Activated CD8-positive, alpha-beta memory T cell treated with anti-CD3 and anti-CD28 coated beads, Interleukin-2, amount 10 ng/mL, durations not matched to agents 7 days and 5 days (primary cell): Measurements from ENCODE around the gene FAN1. TPM values are rescaled to one million over a fixed set of nuclear protein-coding genes. Genes with fewer than 3 reads are reported as not detected.

Experiments
- ATAC-seq: fragments of 150-1000 bp; cut with Tn5 transposase; one replicate; pipeline ENCODE4 v1.10.0; 2021; ENCODE audit warnings: moderate library complexity
- CTCF ChIA-PET: fragments of 350-600 bp; sonication (Branson Sonifier 250); formaldehyde crosslinking; loops from one replicate; lab custom pipeline; 2021; ENCODE audit warnings: antibody characterized with exemption; lab: Charles Lee
- DNase-seq: peaks from one replicate; pipeline ENCODE4 v3.0.0-alpha.2; 2020
- H3K27ac Mint-ChIP-seq: one replicate; pipeline ENCODE4 v1.8.0; 2021; ENCODE audit warnings: mild to moderate bottlenecking, mixed read lengths
- H3K27me3 Mint-ChIP-seq: one replicate; pipeline ENCODE4 v1.8.0; 2021; ENCODE audit warnings: mixed read lengths
- H3K36me3 Mint-ChIP-seq: one replicate; pipeline ENCODE4 v1.8.0; 2021; ENCODE audit warnings: mild to moderate bottlenecking, mixed read lengths
- H3K4me1 Mint-ChIP-seq: one replicate; pipeline ENCODE4 v1.8.0; 2021; ENCODE audit warnings: mixed read lengths
- H3K4me3 Mint-ChIP-seq: one replicate; pipeline ENCODE4 v1.8.0; 2021; ENCODE audit warnings: mild to moderate bottlenecking, moderate library complexity, mixed read lengths
- H3K9me3 Mint-ChIP-seq: one replicate; pipeline ENCODE4 v1.8.0; 2022; ENCODE audit warnings: low read depth, mixed read lengths
- total RNA-seq, 2 experiments: library from RNA; stranded (reverse); gene quantifications; one replicate each; pipeline ENCODE4 v1.2.3, GENCODE V29; 2021

FAN1 gene
- total RNA-seq, 2 experiments from 2014 or later, result 14.8 to 16.9 TPM

GRCh38 chr15:30984542-30984941 lies 80.8 kb downstream of the FAN1 start:
- DNase-seq, result no peak
- H3K9me3 Mint-ChIP-seq, result no peaks in the 10 kb centered on the region
- H3K4me1 Mint-ChIP-seq, result peaks cover 29% of the 10 kb centered on the region
- no peak overlapping the region for H3K27ac Mint-ChIP-seq
- CTCF ChIA-PET, result interaction anchor here (1.3 kb wide), 1 partner anchor 80 kb away, joined by 3 read pairs; the partner anchor contains the start of gene FAN1
- no peak overlapping the region for H3K4me3 Mint-ChIP-seq
- peaks cover 30% of the 10 kb centered on the region for H3K36me3 Mint-ChIP-seq
- no peaks in the 10 kb centered on the region for H3K27me3 Mint-ChIP-seq
- no peak for ATAC-seq

DNA sequence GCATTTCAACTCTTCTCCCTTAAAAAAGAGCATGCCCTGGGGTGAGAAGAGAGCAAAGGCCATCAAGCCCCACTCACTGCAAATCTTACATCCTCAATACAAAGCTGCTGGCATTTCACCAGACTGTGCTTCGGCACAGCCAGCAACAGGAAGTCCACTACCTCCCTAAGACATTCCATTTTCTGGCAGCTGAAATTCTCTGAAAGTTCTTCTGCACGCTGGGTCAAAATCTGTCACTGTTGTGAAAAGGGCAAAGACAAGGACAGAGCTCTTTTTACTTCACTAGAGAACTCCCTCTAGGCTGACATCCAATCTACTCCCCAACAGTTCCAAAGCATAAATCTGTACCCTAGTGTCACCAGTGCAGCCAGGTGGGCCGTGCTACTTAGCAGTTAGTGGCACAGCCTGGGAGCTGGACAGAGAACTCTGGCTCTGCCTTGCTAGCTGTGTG lies 81.4 kb downstream of the FAN1 start:
- DNase-seq (no peak), ATAC-seq (no peak)
- H3K4me3 Mint-ChIP-seq, result no peak overlapping the region
- H3K27me3 Mint-ChIP-seq, result no peaks in the 10 kb centered on the region
- CTCF ChIA-PET, result interaction anchor here (1.3 kb wide), 1 partner anchor 81 kb away, joined by 3 read pairs; the partner anchor contains the start of gene FAN1
- H3K27ac Mint-ChIP-seq, result no peak overlapping the region
- H3K4me1 Mint-ChIP-seq, result peaks cover 28% of the 10 kb centered on the region
- no peaks in the 10 kb centered on the region for H3K9me3 Mint-ChIP-seq
- H3K36me3 Mint-ChIP-seq, result peaks cover 24% of the 10 kb centered on the region

GRCh38 chr15:30990036-30990435 lies 86.3 kb downstream of the FAN1 start:
- Mint-ChIP-seq H3K4me1 (peaks cover 30% of the 10 kb centered on the region), H3K27ac (peak overlapping the region; percentile 92), H3K36me3 (peaks cover 10% of the 10 kb centered on the region), H3K4me3 (peak overlapping the region; percentile 93), H3K27me3 (no peaks in the 10 kb centered on the region), H3K9me3 (no peaks in the 10 kb centered on the region)
- CTCF ChIA-PET, result no interaction called here
- no peak for ATAC-seq
- DNase-seq, result no peak

DNA sequence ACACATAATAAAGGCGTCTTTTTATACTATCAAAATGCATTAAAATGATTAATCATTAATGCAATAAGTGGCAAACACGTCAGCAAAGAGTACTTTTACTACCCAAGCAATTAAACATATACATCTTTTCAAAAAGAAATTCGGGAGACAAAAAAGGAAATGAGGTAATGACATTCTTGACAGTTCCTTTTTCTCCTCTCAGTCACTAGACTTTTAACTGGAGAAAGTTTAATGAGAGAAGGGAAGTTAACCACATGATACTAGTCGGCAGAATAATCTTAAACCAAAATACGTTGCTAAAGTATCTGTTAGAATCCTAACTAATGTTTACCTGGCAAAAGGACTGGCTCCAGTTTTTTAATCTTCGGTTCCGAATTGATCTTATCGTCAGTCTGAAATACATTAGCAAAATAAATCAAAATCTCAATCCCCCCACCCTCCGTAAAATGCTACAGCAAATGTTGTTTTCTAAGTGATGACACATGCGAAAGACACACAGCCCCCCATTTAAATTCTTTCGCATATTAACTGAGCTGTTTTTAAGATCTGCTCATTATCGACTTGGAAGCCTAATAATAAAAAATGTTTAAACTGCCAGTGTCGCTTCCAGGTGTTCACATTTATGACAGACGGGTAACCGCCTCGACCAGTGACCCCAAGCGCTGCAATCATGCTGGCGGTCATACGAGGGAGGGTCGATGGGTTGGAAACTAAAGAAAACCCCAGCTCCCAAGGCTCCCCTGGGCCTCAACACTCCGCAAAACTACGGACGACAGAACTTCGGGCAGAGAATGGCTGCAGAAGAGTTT lies 86.9 kb downstream of the FAN1 start:
- no peaks in the 10 kb centered on the region for H3K9me3 Mint-ChIP-seq
- CTCF ChIA-PET, result no interaction called here
- H3K27ac Mint-ChIP-seq, result peak overlapping the region; percentile 92
- ATAC-seq, result no peak
- peak overlapping the region; percentile 93 for H3K4me3 Mint-ChIP-seq
- H3K4me1 Mint-ChIP-seq, result peaks cover 27% of the 10 kb centered on the region
- peaks cover 1% of the 10 kb centered on the region for H3K27me3 Mint-ChIP-seq
- no peak for DNase-seq
- peaks cover 10% of the 10 kb centered on the region for H3K36me3 Mint-ChIP-seq

GRCh38 chr15:30991255-30992235 lies 87.8 kb downstream of the FAN1 start, which contains the start of gene MTMR10:
Gene MTMR10, minus strand, starts transcription at chr15:30991628. Its CDS starts 122 bp downstream, at chr15:30991506.
- CTCF ChIA-PET, result interaction anchor here (0.8 to 1.3 kb wide), 4 partner anchors 11 to 138 kb away, joined by 3 to 6 read pairs (median 4); no protein-coding TSS in a partner anchor
- ATAC-seq (peak; percentile 96), DNase-seq (peak; percentile 76)
- peaks cover 27% of the 10 kb centered on the region for H3K4me1 Mint-ChIP-seq
- H3K27me3 Mint-ChIP-seq, result peaks cover 8% of the 10 kb centered on the region
- no peaks in the 10 kb centered on the region for H3K9me3 Mint-ChIP-seq
- H3K27ac Mint-ChIP-seq, result peak within 1 kb of the TSS; percentile 92
- peaks cover 8% of the 10 kb centered on the region for H3K36me3 Mint-ChIP-seq
- peak within 1 kb of the TSS; percentile 93 for H3K4me3 Mint-ChIP-seq

- ATAC-seq (no peak), DNase-seq (no peak)
- peaks cover 4% of the 10 kb centered on the region for H3K36me3 Mint-ChIP-seq
- peak overlapping the region; percentile 82 for H3K27ac Mint-ChIP-seq
- peaks cover 24% of the 10 kb centered on the region for H3K4me1 Mint-ChIP-seq
- H3K27me3 Mint-ChIP-seq, result peaks cover 9% of the 10 kb centered on the region
- H3K9me3 Mint-ChIP-seq, result no peaks in the 10 kb centered on the region
- CTCF ChIA-PET, result interaction anchor here (0.6 to 1.3 kb wide), 5 partner anchors 10 to 137 kb away, joined by 3 to 6 read pairs (median 3); no protein-coding TSS in a partner anchor
- peak overlapping the region; percentile 82 for H3K4me3 Mint-ChIP-seq
Measured at GRCh38 chr15:30992249-30992864, 88.6 kb downstream of the FAN1 start.

Other genes with a start within 250 kb of the FAN1 start
- 10 to 100 TPM; 19.9 to 21.4 TPM for gene MTMR10, start 87.7 kb downstream of the FAN1 start, total RNA-seq
- under 1 TPM in 1 of 2 experiments, not detected in 1; 0.06 TPM for gene TRPM1, start 197.8 kb downstream of the FAN1 start, total RNA-seq